HepG2 (cell line): Measurements from ENCODE around the gene MTRF1. TPM values are rescaled to one million over a fixed set of nuclear protein-coding genes. Genes with fewer than 3 reads are reported as not detected.

Experiments
- ATAC-seq: fragments of 200-7000 bp; cut with Tn5 transposase; 3 replicates; pipeline ENCODE4 v1.9.1; 2020; ENCODE audit warnings: mild to moderate bottlenecking, moderate library complexity
- BruUV-seq: library from RNA; stranded (reverse); fragments of 400-500 nt; replicated peaks from 2 replicates; lab custom pipeline; 2021; lab: Mats Ljungman, UMichigan
- CTCF ChIA-PET: fragments of 300-600 bp; formaldehyde crosslinking; extraction: SDS; loops from one replicate; lab custom pipeline; 2021; ENCODE audit warnings: low total read pairs, inconsistent platforms, low intra/inter-chr PET ratio; lab: Yijun Ruan, JAX
- POLR2A ChIA-PET: fragments of 350-600 bp; sonication (Branson Sonifier 250); formaldehyde crosslinking; loops from one replicate; lab custom pipeline; 2020; ENCODE audit warnings: antibody characterized with exemption, inconsistent platforms; lab: Yijun Ruan, JAX
- DNase-seq: peaks from one replicate; pipeline ENCODE4 v3.0.0-alpha.2; 2015; ENCODE audit warnings: low spot score
- FAIRE-seq: peaks from 3 replicates; lab custom pipeline; 2011; peaks lifted over from hg19 to GRCh38; lab: Jason Lieb, UNC
- H2AFZ ChIP-seq: one replicate; pipeline ENCODE4 v1.6.1; 2011; ENCODE audit warnings: low read length, inconsistent platforms
- H3K27ac ChIP-seq: fragments of 300-600 bp; 3 replicates; pipeline ENCODE4 v1.8.0; 2011; ENCODE audit warnings: mixed run types, mild to moderate bottlenecking, mixed read lengths, low read length, inconsistent platforms; ENCODE audit not compliant: insufficient read depth; ENCODE audit errors: extremely low read length
- H3K27me3 ChIP-seq, 2 experiments: fragments of 200-600 bp in 1 of 2; 2 replicates in 1 of 2; 3 replicates in 1 of 2; pipeline versions ENCODE4 v1.6.0 to v1.8.0; 2011; ENCODE audit warnings: low read length in 2 of 2, mild to moderate bottlenecking in 2 of 2, moderate library complexity in 2 of 2, inconsistent platforms in 1 of 2; ENCODE audit not compliant: insufficient read depth in 2 of 2, control insufficient read depth in 1 of 2
- H3K36me3 ChIP-seq, 2 experiments: fragments of 200-600 bp in 1 of 2; replicated peaks in 1 of 2; 2 replicates in 1 of 2; 3 replicates in 1 of 2; pipeline versions ENCODE4 v1.5.1 to v1.8.0; 2011; ENCODE audit warnings: low read length in 2 of 2, inconsistent platforms in 1 of 2; ENCODE audit not compliant: insufficient read depth in 2 of 2, control insufficient read depth in 1 of 2
- H3K4me1 ChIP-seq: 2 replicates; pipeline ENCODE4 v1.5.1; 2012; ENCODE audit warnings: low read length, inconsistent platforms; ENCODE audit not compliant: insufficient read depth
- H3K4me2 ChIP-seq: 2 replicates; pipeline ENCODE4 v1.6.0; 2011; ENCODE audit warnings: low read depth, low read length, inconsistent platforms
- H3K4me3 ChIP-seq, 3 experiments: fragments of 200-600 bp in 1 of 3; sonication (generic), shearing (Covaris generic) in 1 of 3; replicated peaks in 1 of 3; 2 replicates each; pipeline ENCODE4 v1.5.1; 2011 to 2016; ENCODE audit warnings: low read length in 3 of 3, inconsistent platforms in 2 of 3, low read depth in 2 of 3, mild to moderate bottlenecking in 2 of 3, control low read depth in 1 of 3, mixed read lengths in 1 of 3; ENCODE audit not compliant: insufficient read depth in 1 of 3
- H3K79me2 ChIP-seq: one replicate; pipeline ENCODE4 v1.6.1; 2011; ENCODE audit warnings: low read length, inconsistent platforms; ENCODE audit not compliant: insufficient read depth
- H3K9ac ChIP-seq: 2 replicates; pipeline ENCODE4 v1.6.0; 2011; ENCODE audit warnings: mild to moderate bottlenecking, low read depth, low read length, inconsistent platforms; ENCODE audit not compliant: insufficient read depth
- H3K9me3 ChIP-seq: 2 replicates; pipeline ENCODE4 v1.5.1; 2012; ENCODE audit warnings: mild to moderate bottlenecking, low read length
- H4K20me1 ChIP-seq: 2 replicates; pipeline ENCODE4 v1.6.0; 2011; ENCODE audit warnings: inconsistent platforms, mild to moderate bottlenecking, low read length, moderate library complexity; ENCODE audit not compliant: insufficient read depth
- MIER3 ChIP-seq: IDR thresholded peaks from 2 replicates; pipeline ENCODE4 v1.6.1; 2016; ENCODE audit warnings: missing compliant biosample characterization, borderline replicate concordance
- THYN1 ChIP-seq: sonication (generic); formaldehyde crosslinking; IDR thresholded peaks from 2 replicates; pipeline ENCODE4 v1.8.1; 2023; ENCODE audit warnings: low read depth, mild to moderate bottlenecking, moderate library complexity, missing genetic modification reagents, borderline replicate concordance
- YEATS4 ChIP-seq: sonication (generic); formaldehyde crosslinking; IDR thresholded peaks from 2 replicates; pipeline ENCODE4 v1.4.0; 2020; ENCODE audit warnings: missing genetic modification reagents, borderline replicate concordance
- ZBTB1 ChIP-seq: sonication (generic); formaldehyde crosslinking; IDR thresholded peaks from 2 replicates; pipeline ENCODE4 v1.4.0; 2020; ENCODE audit warnings: missing genetic modification reagents, borderline replicate concordance
- ZNF143 ChIP-seq: sonication (generic); formaldehyde crosslinking; IDR thresholded peaks from 2 replicates; pipeline ENCODE4 v1.4.0; 2020; ENCODE audit warnings: missing genetic modification reagents
- ZNF878 ChIP-seq: sonication (generic); formaldehyde crosslinking; IDR thresholded peaks from 2 replicates; pipeline ENCODE4 v1.8.1; 2023; ENCODE audit warnings: mild to moderate bottlenecking, missing genetic modification reagents, moderate library complexity
- WGBS: methylation state at CpG from one replicate; pipeline ENCODE4 v1.1.6; 2017; ENCODE audit warnings: low lambda C conversion rate; 5-methylcytosine and 5-hydroxymethylcytosine counted together
- in situ Hi-C: cut with HindIII; loops from 2 replicates; pipeline ENCODE4 v1.10.0; 2017; ENCODE audit warnings: low pct_unique_long_range_greater_than_20kb; ENCODE audit not compliant: extremely low pct_ligation_motif_present
- intact Hi-C: fragments of 100-400 bp; cut with micrococcal nuclease; formaldehyde crosslinking; loops from one replicate; pipeline ENCODE4 v1.10.0; 2022; ENCODE audit not compliant: unreplicated experiment
- polyA plus RNA-seq, 8 experiments: library from polyadenylated mRNA; depleted of rRNA in 3 of 8; stranded (reverse) in 7 of 8; unstranded in 1 of 8; fragments of >200 nt; fragmentation: Illumina TruSeq in 4 of 8; extraction: Trizol in 4 of 8; gene quantifications; 2 replicates each; pipeline versions ENCODE4 v1.2.1 to v1.2.3, GENCODE V29; 2011 to 2016; ENCODE audit warnings: low read depth in 4 of 8, missing spikeins in 1 of 8, mixed read lengths in 1 of 8; ENCODE audit not compliant: insufficient read depth in 1 of 8
- total RNA-seq, 5 experiments: library from RNA; depleted of rRNA; stranded (reverse); fragments of >200 nt; fragmentation: Illumina TruSeq; extraction: Trizol; gene quantifications; 2 replicates each; pipeline ENCODE4 v1.2.3, GENCODE V29; 2016; ENCODE audit warnings: low read depth in 1 of 5

The MTRF1 gene
- total and polyA plus RNA-seq, 2 of the 13 experiments (the other 11 are each of a cell fraction or from before 2014, with no cell fraction given): 21.6 to 27.2 TPM

DNA sequence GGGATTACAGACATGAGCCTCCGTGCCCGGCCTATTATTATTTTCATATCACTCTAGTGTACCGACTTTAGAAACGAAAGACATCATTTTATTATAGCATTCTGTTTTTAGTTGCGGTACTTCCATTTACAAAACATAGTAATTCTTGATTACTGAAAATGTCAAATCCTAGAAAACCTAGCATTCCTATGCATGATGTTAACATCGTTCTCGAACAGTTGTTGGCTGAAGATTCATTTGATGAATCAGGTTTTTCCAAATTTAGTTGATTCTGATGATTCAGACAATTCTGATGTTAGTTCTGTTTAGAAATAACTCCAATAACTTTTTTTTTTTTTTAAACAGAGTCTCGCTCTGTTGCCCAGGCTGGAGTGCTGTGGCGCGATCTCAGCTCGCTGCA is 11.5 kb upstream of the MTRF1 start:
- Histone ChIP-seq H3K27me3 (peaks cover 0 to 2% of the 10 kb centered on the region in 2 experiments; a peak in 2 of 5 replicates), H3K9ac (no peak overlapping the region), H3K36me3 (no peaks in the 10 kb centered on the region), H3K9me3 (0 out of 2 replicates have a peak, but pooled peaks cover under 1% of the 10 kb centered on the region), H3K27ac (no peak overlapping the region), H3K79me2 (no peaks in the 10 kb centered on the region), H3K4me3 (no peak overlapping the region), H4K20me1 (no peaks in the 10 kb centered on the region), H3K4me2 (no peak overlapping the region), H2AFZ (no peak overlapping the region), H3K4me1 (peaks cover 13% of the 10 kb centered on the region)
- in situ Hi-C loops (no loop called here), intact Hi-C loops (no loop called here)
- FAIRE-seq (no peak), ATAC-seq (no peak), DNase-seq (no peak)
- no TSS peak for BruUV-seq
- TF ChIP-seq THYN1: no peak
- POLR2A ChIA-PET: no interaction called here
- CTCF ChIA-PET: no interaction called here
- WGBS: 71% methylated on average over 11 of the region's 11 CpGs

DNA sequence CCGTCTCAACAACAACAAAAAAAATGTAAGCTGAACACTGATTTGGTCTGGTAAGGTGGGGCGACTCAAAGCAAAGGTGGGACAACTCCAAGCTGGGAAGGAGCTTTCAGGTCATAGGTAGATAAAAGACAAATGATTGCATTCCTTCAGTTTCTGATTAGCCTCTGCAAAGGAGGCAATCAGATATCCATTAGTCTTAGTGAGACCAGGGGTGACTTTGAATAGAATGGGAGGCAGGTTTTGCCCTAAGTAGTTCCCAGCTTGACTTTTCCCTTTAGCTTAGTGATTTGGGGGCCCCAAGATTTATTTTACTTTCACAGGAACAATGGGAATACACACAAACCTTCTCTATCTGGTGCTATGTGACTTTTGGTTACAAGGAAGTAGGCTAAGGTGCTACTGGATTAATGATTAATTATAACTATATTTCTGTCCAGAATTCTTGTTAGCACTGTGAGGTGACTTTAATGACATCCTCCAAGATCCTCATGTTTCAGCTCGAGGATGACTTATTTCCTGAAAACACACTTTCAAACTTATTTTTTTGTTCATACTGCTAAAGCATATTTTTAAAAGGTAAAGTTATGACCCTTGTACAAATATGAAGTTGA is 10.6 kb upstream of the MTRF1 start:
- DNase-seq (no peak), FAIRE-seq (no peak), ATAC-seq (no peak)
- H3K27me3 ChIP-seq: no peaks in the 10 kb centered on the region; a peak in 1 of 5 replicates
- ChIA-PET POLR2A (interaction anchor here (3.8 kb wide), 1 partner anchor 14 kb away, joined by 13 read pairs; no protein-coding TSS in a partner anchor), CTCF (no interaction called here)
- no peaks in the 10 kb centered on the region for H3K36me3 ChIP-seq
- intact Hi-C loops (no loop called here), in situ Hi-C loops (no loop called here)
- TF ChIP-seq YEATS4: no peak
- TF ChIP-seq MIER3 (CRISPR knock-in tag): no peak
- TF ChIP-seq ZBTB1 (CRISPR knock-in tag): no peak
- no peak for TF ChIP-seq ZNF143 (CRISPR knock-in tag)
- no peak for TF ChIP-seq ZNF878
- no peaks in the 10 kb centered on the region for H4K20me1 ChIP-seq
- peaks cover 13% of the 10 kb centered on the region for H3K4me1 ChIP-seq
- no peak overlapping the region for H3K9ac ChIP-seq
- WGBS: 54% methylated on average over 3 of the region's 3 CpGs
- H3K27ac ChIP-seq: no peak overlapping the region
- no peak overlapping the region for H2AFZ ChIP-seq
- no peak overlapping the region for H3K4me3 ChIP-seq
- peaks cover 7% of the 10 kb centered on the region for H3K9me3 ChIP-seq
- no peaks in the 10 kb centered on the region for H3K79me2 ChIP-seq
- no peak overlapping the region; the same call in 1 of the 2 replicates for H3K4me2 ChIP-seq
- no TSS peak for BruUV-seq
